Endothelial cell of umbilical vein (primary cell): ENCODE results near the gene TBC1D16. TPM values are rescaled to one million over a fixed set of nuclear protein-coding genes. Genes with fewer than 3 reads are reported as not detected.

ENCODE experiments used
- BruUV-seq: library from RNA; stranded (reverse); fragments of 400-500 nt; replicated peaks from 2 replicates; lab custom pipeline; 2021; lab: Mats Ljungman, UMichigan
- CTCF ChIA-PET: fragments of 300-600, 350-600 bp; sonication (Branson Sonifier 250); formaldehyde crosslinking; loops from one replicate; lab custom pipeline; 2021; ENCODE audit warnings: antibody characterized with exemption, inconsistent platforms; lab: Charles Lee
- POLR2A ChIA-PET: fragments of 300-600, 350-600 bp; sonication (Branson Sonifier 250); formaldehyde crosslinking; loops from one replicate; lab custom pipeline; 2021; ENCODE audit warnings: antibody characterized with exemption, inconsistent platforms; lab: Charles Lee
- DNase-seq: peaks from one replicate; pipeline ENCODE4 v3.0.0-alpha.2; 2011; ENCODE audit warnings: low read depth, low spot score
- FAIRE-seq: peaks from 2 replicates; lab custom pipeline; 2011; peaks lifted over from hg19 to GRCh38; lab: Jason Lieb, UNC
- H2AFZ ChIP-seq: 2 replicates; pipeline ENCODE4 v1.6.0; 2012; ENCODE audit warnings: low read depth, low read length, control low read depth, inconsistent platforms
- H3K27ac ChIP-seq: 2 replicates; pipeline ENCODE4 v1.5.1; 2011; ENCODE audit warnings: low read depth, mild to moderate bottlenecking, control low read depth, low read length, moderate library complexity; ENCODE audit not compliant: insufficient read depth
- H3K27me3 ChIP-seq, 2 experiments: 2 replicates each; pipeline versions ENCODE4 v1.6.0 to v1.6.1; 2011; ENCODE audit warnings: low read length in 2 of 2, mixed read lengths in 1 of 2; ENCODE audit not compliant: control insufficient read depth in 2 of 2, insufficient read depth in 2 of 2
- H3K36me3 ChIP-seq, 2 experiments: 2 replicates in 1 of 2; 3 replicates in 1 of 2; pipeline ENCODE4 v1.5.1; 2011; ENCODE audit warnings: low read length in 2 of 2, mild to moderate bottlenecking in 1 of 2, moderate library complexity in 1 of 2; ENCODE audit not compliant: control insufficient read depth in 2 of 2, insufficient read depth in 2 of 2; ENCODE audit errors: extremely low read depth in 1 of 2
- H3K4me1 ChIP-seq: 3 replicates; pipeline ENCODE4 v1.5.1; 2011; ENCODE audit warnings: mild to moderate bottlenecking, low read length; ENCODE audit not compliant: control insufficient read depth, insufficient read depth; ENCODE audit errors: extremely low read depth
- H3K4me2 ChIP-seq: 2 replicates; pipeline ENCODE4 v1.6.1; 2011; ENCODE audit warnings: low read length, control low read depth, mixed read lengths; ENCODE audit not compliant: insufficient read depth
- H3K4me3 ChIP-seq, 3 experiments: fragments of 200-600 bp in 1 of 3; sonication (generic), shearing (Covaris generic) in 1 of 3; replicated peaks in 1 of 3; 2 replicates each; pipeline ENCODE4 v1.5.1; 2011 to 2016; ENCODE audit warnings: control low read depth in 3 of 3, low read length in 3 of 3, mild to moderate bottlenecking in 2 of 3, inconsistent platforms in 1 of 3, low read depth in 1 of 3, moderate library complexity in 1 of 3; ENCODE audit not compliant: insufficient read depth in 1 of 3
- H3K79me2 ChIP-seq: 2 replicates; pipeline ENCODE4 v1.6.0; 2012; ENCODE audit warnings: low read length, inconsistent platforms; ENCODE audit not compliant: control insufficient read depth, insufficient read depth
- H3K9ac ChIP-seq: replicated peaks from 2 replicates; pipeline ENCODE3; 2011; ENCODE audit warnings: low read length, control low read depth; ENCODE audit not compliant: insufficient read depth; ENCODE audit errors: extremely low read depth
- H3K9me1 ChIP-seq: replicated peaks from 3 replicates; pipeline ENCODE4 v1.6.0; 2011; ENCODE audit warnings: mild to moderate bottlenecking, low read length; ENCODE audit not compliant: control insufficient read depth, insufficient read depth; ENCODE audit errors: extremely low read depth
- H3K9me3 ChIP-seq: replicated peaks from 2 replicates; pipeline ENCODE4 v1.5.1; 2012; ENCODE audit warnings: low read length, inconsistent platforms; ENCODE audit not compliant: control insufficient read depth, insufficient read depth
- H4K20me1 ChIP-seq: replicated peaks from 2 replicates; pipeline ENCODE3; 2011; ENCODE audit warnings: mild to moderate bottlenecking, low read length; ENCODE audit not compliant: control insufficient read depth, insufficient read depth; ENCODE audit errors: extremely low read depth
- EZH2 ChIP-seq: IDR thresholded peaks from 2 replicates; pipeline ENCODE4 v1.6.1; 2012; ENCODE audit warnings: borderline replicate concordance, low read depth, mild to moderate bottlenecking, moderate library complexity, low read length, inconsistent platforms; ENCODE audit not compliant: severe bottlenecking
- FOS ChIP-seq: IDR thresholded peaks from 2 replicates; pipeline ENCODE4 v1.6.1; 2011; ENCODE audit warnings: mild to moderate bottlenecking, low read length, moderate library complexity, borderline replicate concordance; ENCODE audit not compliant: insufficient read depth
- GATA2 ChIP-seq: IDR thresholded peaks from 2 replicates; pipeline ENCODE4 v1.7.0; 2011; ENCODE audit warnings: low read depth, mild to moderate bottlenecking, moderate library complexity, mixed read lengths, low read length; ENCODE audit not compliant: insufficient read length, insufficient read depth
- JUN ChIP-seq: IDR thresholded peaks from 2 replicates; pipeline ENCODE4 v1.6.1; 2011; ENCODE audit warnings: borderline replicate concordance, low read depth; ENCODE audit not compliant: insufficient read length, insufficient read depth
- MYC ChIP-seq: IDR thresholded peaks from one replicate; pipeline ENCODE4 v1.6.1; 2011; ENCODE audit warnings: mild to moderate bottlenecking, low read depth, low read length
- POLR2A ChIP-seq: IDR thresholded peaks from 2 replicates; pipeline ENCODE4 v1.6.1; 2012; ENCODE audit warnings: low read depth, mild to moderate bottlenecking, control low read depth, low read length
- POLR2AphosphoS5 ChIP-seq: IDR thresholded peaks from 2 replicates; pipeline ENCODE4 v1.6.1; 2012; ENCODE audit warnings: low read depth, mild to moderate bottlenecking, control low read depth, low read length, moderate library complexity; ENCODE audit not compliant: insufficient read depth
- dilution Hi-C: fragments of 300-500 bp; cut with MboI; formaldehyde crosslinking; loops from one replicate; pipeline ENCODE4 v1.15.0; 2019; ENCODE audit warnings: low sequenced_read_pairs; ENCODE audit not compliant: extremely low pct_ligation_motif_present
- intact Hi-C: fragments of 100-400 bp; cut with micrococcal nuclease; formaldehyde crosslinking; loops from one replicate; pipeline ENCODE4 v1.10.0; 2022
- polyA plus RNA-seq, 4 experiments: library from polyadenylated mRNA; depleted of rRNA in 3 of 4; stranded (reverse) in 3 of 4; unstranded in 1 of 4; fragments of >200 nt; gene quantifications; 2 replicates each; pipeline versions ENCODE4 v1.2.1 to v1.2.3, GENCODE V29; 2011 to 2012; ENCODE audit warnings: missing spikeins in 1 of 4
- total RNA-seq: library from RNA; stranded (reverse); gene quantifications from 2 replicates; pipeline ENCODE4 v1.2.3, GENCODE V29; 2021
- TF ChIP-seq, protein P1 (sequence below): IDR thresholded peaks from 2 replicates; pipeline ENCODE4 v1.6.1; 2011; ENCODE audit not compliant: insufficient read depth, insufficient read length
- TF ChIP-seq, protein P2 (sequence below), 2 donors: IDR thresholded peaks; 1 replicate in 1 of 2; 2 replicates in 1 of 2; pipeline ENCODE4 v1.5.1; 2011; ENCODE audit warnings: low read length in 2 of 2, mild to moderate bottlenecking in 2 of 2, moderate library complexity in 2 of 2, control low read depth in 1 of 2, inconsistent platforms in 1 of 2, low read depth in 1 of 2; ENCODE audit not compliant: insufficient read depth in 1 of 2; ENCODE audit errors: extremely low read depth in 1 of 2

Gene TBC1D16
- total and polyA plus RNA-seq, 2 donors (not counting 3 experiments of a cell fraction or from before 2014, with no cell fraction given): 12.9 to 48.6 TPM

- Histone ChIP-seq H4K20me1 (no peaks in the 10 kb centered on the region), H3K9me1 (no peaks in the 10 kb centered on the region), H3K27me3 (no peaks in the 10 kb centered on the region), H3K9ac (no peak overlapping the region), H3K9me3 (no peaks in the 10 kb centered on the region), H3K4me3 (no peak overlapping the region), H3K36me3 (no peaks in the 10 kb centered on the region), H3K4me2 (no peak overlapping the region), H3K4me1 (peaks cover 29% of the 10 kb centered on the region), H3K79me2 (no peaks in the 10 kb centered on the region), H3K27ac (no peak overlapping the region), H2AFZ (no peak overlapping the region)
- TF ChIP-seq JUN: no peak
- no peak for TF ChIP-seq GATA2
- TF ChIP-seq POLR2AphosphoS5: no peak
- TF ChIP-seq, protein P1, sequence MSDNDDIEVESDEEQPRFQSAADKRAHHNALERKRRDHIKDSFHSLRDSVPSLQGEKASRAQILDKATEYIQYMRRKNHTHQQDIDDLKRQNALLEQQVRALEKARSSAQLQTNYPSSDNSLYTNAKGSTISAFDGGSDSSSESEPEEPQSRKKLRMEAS: no peak
- no peak for TF ChIP-seq FOS
- TF ChIP-seq POLR2A: no peak
- TF ChIP-seq MYC: no peak
- TF ChIP-seq, protein P2, sequence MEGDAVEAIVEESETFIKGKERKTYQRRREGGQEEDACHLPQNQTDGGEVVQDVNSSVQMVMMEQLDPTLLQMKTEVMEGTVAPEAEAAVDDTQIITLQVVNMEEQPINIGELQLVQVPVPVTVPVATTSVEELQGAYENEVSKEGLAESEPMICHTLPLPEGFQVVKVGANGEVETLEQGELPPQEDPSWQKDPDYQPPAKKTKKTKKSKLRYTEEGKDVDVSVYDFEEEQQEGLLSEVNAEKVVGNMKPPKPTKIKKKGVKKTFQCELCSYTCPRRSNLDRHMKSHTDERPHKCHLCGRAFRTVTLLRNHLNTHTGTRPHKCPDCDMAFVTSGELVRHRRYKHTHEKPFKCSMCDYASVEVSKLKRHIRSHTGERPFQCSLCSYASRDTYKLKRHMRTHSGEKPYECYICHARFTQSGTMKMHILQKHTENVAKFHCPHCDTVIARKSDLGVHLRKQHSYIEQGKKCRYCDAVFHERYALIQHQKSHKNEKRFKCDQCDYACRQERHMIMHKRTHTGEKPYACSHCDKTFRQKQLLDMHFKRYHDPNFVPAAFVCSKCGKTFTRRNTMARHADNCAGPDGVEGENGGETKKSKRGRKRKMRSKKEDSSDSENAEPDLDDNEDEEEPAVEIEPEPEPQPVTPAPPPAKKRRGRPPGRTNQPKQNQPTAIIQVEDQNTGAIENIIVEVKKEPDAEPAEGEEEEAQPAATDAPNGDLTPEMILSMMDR (IDR thresholded peaks at IDR 0.05; ENCODE audit: extremely low read depth in 1 of 2, insufficient read depth in 1 of 2, low read depth in 1 of 2, low read length in 2 of 2): no peak
- no peak for TF ChIP-seq EZH2
- DNase-seq: no peak
- intact Hi-C loops (no loop called here), dilution Hi-C loops (no loop called here)
- CTCF ChIA-PET: interaction anchor here (2.5 kb wide), 1 partner anchor 16 kb away, joined by 17 read pairs; no protein-coding TSS in a partner anchor
- BruUV-seq: no TSS peak
- FAIRE-seq: no peak
- POLR2A ChIA-PET: no interaction called here
These were observed 31.8 kb upstream of the TBC1D16 start for GRCh38 chr17:80067393-80067986.
